Endothelial cell of umbilical vein (primary cell): ENCODE data around the gene PRMT7. TPM values are rescaled to one million over a fixed set of nuclear protein-coding genes. Genes with fewer than 3 reads are reported as not detected.

ENCODE experiments used
- BruUV-seq: library from RNA; stranded (reverse); fragments of 400-500 nt; replicated peaks from 2 replicates; lab custom pipeline; 2021; lab: Mats Ljungman, UMichigan
- CTCF ChIA-PET: fragments of 300-600, 350-600 bp; sonication (Branson Sonifier 250); formaldehyde crosslinking; loops from one replicate; lab custom pipeline; 2021; ENCODE audit warnings: antibody characterized with exemption, inconsistent platforms; lab: Charles Lee
- POLR2A ChIA-PET: fragments of 300-600, 350-600 bp; sonication (Branson Sonifier 250); formaldehyde crosslinking; loops from one replicate; lab custom pipeline; 2021; ENCODE audit warnings: antibody characterized with exemption, inconsistent platforms; lab: Charles Lee
- DNase-seq: peaks from one replicate; pipeline ENCODE4 v3.0.0-alpha.2; 2011; ENCODE audit warnings: low read depth, low spot score
- FAIRE-seq: peaks from 2 replicates; lab custom pipeline; 2011; peaks lifted over from hg19 to GRCh38; lab: Jason Lieb, UNC
- H2AFZ ChIP-seq: 2 replicates; pipeline ENCODE4 v1.6.0; 2012; ENCODE audit warnings: low read depth, low read length, control low read depth, inconsistent platforms
- H3K27ac ChIP-seq: 2 replicates; pipeline ENCODE4 v1.5.1; 2011; ENCODE audit warnings: low read depth, mild to moderate bottlenecking, control low read depth, low read length, moderate library complexity; ENCODE audit not compliant: insufficient read depth
- H3K27me3 ChIP-seq, 2 experiments: 2 replicates each; pipeline versions ENCODE4 v1.6.0 to v1.6.1; 2011; ENCODE audit warnings: low read length in 2 of 2, mixed read lengths in 1 of 2; ENCODE audit not compliant: control insufficient read depth in 2 of 2, insufficient read depth in 2 of 2
- H3K36me3 ChIP-seq, 2 experiments: 2 replicates in 1 of 2; 3 replicates in 1 of 2; pipeline ENCODE4 v1.5.1; 2011; ENCODE audit warnings: low read length in 2 of 2, mild to moderate bottlenecking in 1 of 2, moderate library complexity in 1 of 2; ENCODE audit not compliant: control insufficient read depth in 2 of 2, insufficient read depth in 2 of 2; ENCODE audit errors: extremely low read depth in 1 of 2
- H3K4me1 ChIP-seq: 3 replicates; pipeline ENCODE4 v1.5.1; 2011; ENCODE audit warnings: mild to moderate bottlenecking, low read length; ENCODE audit not compliant: control insufficient read depth, insufficient read depth; ENCODE audit errors: extremely low read depth
- H3K4me2 ChIP-seq: 2 replicates; pipeline ENCODE4 v1.6.1; 2011; ENCODE audit warnings: low read length, control low read depth, mixed read lengths; ENCODE audit not compliant: insufficient read depth
- H3K4me3 ChIP-seq, 3 experiments: fragments of 200-600 bp in 1 of 3; sonication (generic), shearing (Covaris generic) in 1 of 3; replicated peaks in 1 of 3; 2 replicates each; pipeline ENCODE4 v1.5.1; 2011 to 2016; ENCODE audit warnings: control low read depth in 3 of 3, low read length in 3 of 3, mild to moderate bottlenecking in 2 of 3, inconsistent platforms in 1 of 3, low read depth in 1 of 3, moderate library complexity in 1 of 3; ENCODE audit not compliant: insufficient read depth in 1 of 3
- H3K79me2 ChIP-seq: 2 replicates; pipeline ENCODE4 v1.6.0; 2012; ENCODE audit warnings: low read length, inconsistent platforms; ENCODE audit not compliant: control insufficient read depth, insufficient read depth
- H3K9ac ChIP-seq: replicated peaks from 2 replicates; pipeline ENCODE3; 2011; ENCODE audit warnings: low read length, control low read depth; ENCODE audit not compliant: insufficient read depth; ENCODE audit errors: extremely low read depth
- H3K9me1 ChIP-seq: replicated peaks from 3 replicates; pipeline ENCODE4 v1.6.0; 2011; ENCODE audit warnings: mild to moderate bottlenecking, low read length; ENCODE audit not compliant: control insufficient read depth, insufficient read depth; ENCODE audit errors: extremely low read depth
- H3K9me3 ChIP-seq: replicated peaks from 2 replicates; pipeline ENCODE4 v1.5.1; 2012; ENCODE audit warnings: low read length, inconsistent platforms; ENCODE audit not compliant: control insufficient read depth, insufficient read depth
- H4K20me1 ChIP-seq: replicated peaks from 2 replicates; pipeline ENCODE3; 2011; ENCODE audit warnings: mild to moderate bottlenecking, low read length; ENCODE audit not compliant: control insufficient read depth, insufficient read depth; ENCODE audit errors: extremely low read depth
- CTCF ChIP-seq, 2 donors: IDR thresholded peaks; 1 replicate in 1 of 2; 2 replicates in 1 of 2; pipeline ENCODE4 v1.5.1; 2011; ENCODE audit warnings: low read length in 2 of 2, mild to moderate bottlenecking in 2 of 2, moderate library complexity in 2 of 2, control low read depth in 1 of 2, inconsistent platforms in 1 of 2, low read depth in 1 of 2; ENCODE audit not compliant: insufficient read depth in 1 of 2; ENCODE audit errors: extremely low read depth in 1 of 2
- EZH2 ChIP-seq: IDR thresholded peaks from 2 replicates; pipeline ENCODE4 v1.6.1; 2012; ENCODE audit warnings: borderline replicate concordance, low read depth, mild to moderate bottlenecking, moderate library complexity, low read length, inconsistent platforms; ENCODE audit not compliant: severe bottlenecking
- FOS ChIP-seq: IDR thresholded peaks from 2 replicates; pipeline ENCODE4 v1.6.1; 2011; ENCODE audit warnings: mild to moderate bottlenecking, low read length, moderate library complexity, borderline replicate concordance; ENCODE audit not compliant: insufficient read depth
- GATA2 ChIP-seq: IDR thresholded peaks from 2 replicates; pipeline ENCODE4 v1.7.0; 2011; ENCODE audit warnings: low read depth, mild to moderate bottlenecking, moderate library complexity, mixed read lengths, low read length; ENCODE audit not compliant: insufficient read length, insufficient read depth
- JUN ChIP-seq: IDR thresholded peaks from 2 replicates; pipeline ENCODE4 v1.6.1; 2011; ENCODE audit warnings: borderline replicate concordance, low read depth; ENCODE audit not compliant: insufficient read length, insufficient read depth
- MAX ChIP-seq: IDR thresholded peaks from 2 replicates; pipeline ENCODE4 v1.6.1; 2011; ENCODE audit not compliant: insufficient read depth, insufficient read length
- MYC ChIP-seq: IDR thresholded peaks from one replicate; pipeline ENCODE4 v1.6.1; 2011; ENCODE audit warnings: mild to moderate bottlenecking, low read depth, low read length
- POLR2A ChIP-seq: IDR thresholded peaks from 2 replicates; pipeline ENCODE4 v1.6.1; 2012; ENCODE audit warnings: low read depth, mild to moderate bottlenecking, control low read depth, low read length
- POLR2AphosphoS5 ChIP-seq: IDR thresholded peaks from 2 replicates; pipeline ENCODE4 v1.6.1; 2012; ENCODE audit warnings: low read depth, mild to moderate bottlenecking, control low read depth, low read length, moderate library complexity; ENCODE audit not compliant: insufficient read depth
- dilution Hi-C: fragments of 300-500 bp; cut with MboI; formaldehyde crosslinking; loops from one replicate; pipeline ENCODE4 v1.15.0; 2019; ENCODE audit warnings: low sequenced_read_pairs; ENCODE audit not compliant: extremely low pct_ligation_motif_present
- intact Hi-C: fragments of 100-400 bp; cut with micrococcal nuclease; formaldehyde crosslinking; loops from one replicate; pipeline ENCODE4 v1.10.0; 2022
- polyA plus RNA-seq, 4 experiments: library from polyadenylated mRNA; depleted of rRNA in 3 of 4; stranded (reverse) in 3 of 4; unstranded in 1 of 4; fragments of >200 nt; gene quantifications; 2 replicates each; pipeline versions ENCODE4 v1.2.1 to v1.2.3, GENCODE V29; 2011 to 2012; ENCODE audit warnings: missing spikeins in 1 of 4
- total RNA-seq: library from RNA; stranded (reverse); gene quantifications from 2 replicates; pipeline ENCODE4 v1.2.3, GENCODE V29; 2021

PRMT7 gene
- total and polyA plus RNA-seq, 2 donors (not counting 3 experiments of a cell fraction or from before 2014, with no cell fraction given), result 43.4 to 57.9 TPM

GRCh38 chr16:68377221-68377620 lies 66.4 kb downstream of the PRMT7 start:
- DNase-seq (no peak), FAIRE-seq (no peak)
- H3K9ac ChIP-seq, result no peak overlapping the region
- no peaks in the 10 kb centered on the region for H3K9me1 ChIP-seq
- H3K79me2 ChIP-seq, result no peaks in the 10 kb centered on the region
- POLR2A ChIA-PET, result no interaction called here
- intact Hi-C loops, result no loop called here
- no peak overlapping the region for H2AFZ ChIP-seq
- no peak overlapping the region for H3K4me2 ChIP-seq
- dilution Hi-C loops, result no loop called here
- no peaks in the 10 kb centered on the region for H3K36me3 ChIP-seq
- no peaks in the 10 kb centered on the region for H3K9me3 ChIP-seq
- no peaks in the 10 kb centered on the region for H3K4me1 ChIP-seq
- H3K4me3 ChIP-seq, result no peak overlapping the region
- BruUV-seq, result no TSS peak
- TF ChIP-seq POLR2A, result no peak
- TF ChIP-seq FOS, result no peak
- TF ChIP-seq GATA2, result no peak
- no peak for TF ChIP-seq JUN
- TF ChIP-seq POLR2AphosphoS5, result no peak
- TF ChIP-seq CTCF (IDR thresholded peaks at IDR 0.05; ENCODE audit: extremely low read depth in 1 of 2, insufficient read depth in 1 of 2, low read depth in 1 of 2, low read length in 2 of 2), result no peak
- TF ChIP-seq EZH2, result no peak
- TF ChIP-seq MYC, result no peak
- no peak for TF ChIP-seq MAX
- H4K20me1 ChIP-seq, result no peaks in the 10 kb centered on the region
- no peak overlapping the region for H3K27ac ChIP-seq
- CTCF ChIA-PET, result interaction anchor here (0.9 kb wide), 1 partner anchor 13 kb away, joined by 3 read pairs; no protein-coding TSS in a partner anchor
- no peaks in the 10 kb centered on the region for H3K27me3 ChIP-seq
